KMS-11 (cell line): ENCODE results near the gene APCDD1.

Experiments used
- H2AFZ ChIP-seq: fragments of 200-600 bp; sonication (generic); 2 replicates; pipeline ENCODE4 v1.6.1; 2016; ENCODE audit warnings: antibody characterized with exemption, mixed run types, low read depth
- H3K27ac ChIP-seq: fragments of 200-600 bp; sonication (generic); 2 replicates; pipeline ENCODE4 v1.6.1; 2016; ENCODE audit warnings: mild to moderate bottlenecking, mixed run types
- H3K27me3 ChIP-seq: fragments of 200-600 bp; sonication (generic); 2 replicates; pipeline ENCODE4 v1.6.1; 2017; ENCODE audit warnings: mild to moderate bottlenecking, low read depth, mixed run types, moderate library complexity; ENCODE audit not compliant: insufficient read depth
- H3K36me3 ChIP-seq: fragments of 200-600 bp; sonication (generic); 2 replicates; pipeline ENCODE4 v1.6.1; 2017; ENCODE audit warnings: mild to moderate bottlenecking, mixed run types; ENCODE audit not compliant: insufficient read depth
- H3K4me1 ChIP-seq: fragments of 200-600 bp; sonication (generic); 2 replicates; pipeline ENCODE4 v1.6.1; 2016; ENCODE audit warnings: mild to moderate bottlenecking, low read depth, mixed run types; ENCODE audit not compliant: poor library complexity, severe bottlenecking
- H3K4me2 ChIP-seq: fragments of 200-600 bp; sonication (generic); 2 replicates; pipeline ENCODE4 v1.7.0; 2016; ENCODE audit warnings: mild to moderate bottlenecking, mixed run types
- H3K4me3 ChIP-seq: fragments of 200-600 bp; sonication (generic); IDR thresholded peaks from 2 replicates; pipeline ENCODE4 v1.6.1; 2017; ENCODE audit warnings: low read depth, low read length, mixed read lengths; ENCODE audit not compliant: insufficient read depth
- H3K79me2 ChIP-seq: fragments of 200-600 bp; sonication (generic); 2 replicates; pipeline ENCODE4 v1.6.1; 2016; ENCODE audit warnings: low read depth, mixed run types; ENCODE audit not compliant: insufficient read depth
- H3K9ac ChIP-seq: fragments of 200-600 bp; sonication (generic); 2 replicates; pipeline ENCODE4 v1.6.1; 2016; ENCODE audit warnings: mild to moderate bottlenecking, mixed run types
- H4K20me1 ChIP-seq: fragments of 200-600 bp; sonication (generic); 2 replicates; pipeline ENCODE4 v1.6.1; 2016; ENCODE audit warnings: mild to moderate bottlenecking, mixed run types; ENCODE audit not compliant: insufficient read depth
- CTCF ChIP-seq: fragments of 200-600 bp; sonication (generic); conservative IDR thresholded peaks from 2 replicates; pipeline ENCODE4 v1.6.1; 2017; ENCODE audit warnings: low read depth, mild to moderate bottlenecking, antibody characterized with exemption, low read length, moderate library complexity, mixed read lengths

APCDD1 gene

DNA sequence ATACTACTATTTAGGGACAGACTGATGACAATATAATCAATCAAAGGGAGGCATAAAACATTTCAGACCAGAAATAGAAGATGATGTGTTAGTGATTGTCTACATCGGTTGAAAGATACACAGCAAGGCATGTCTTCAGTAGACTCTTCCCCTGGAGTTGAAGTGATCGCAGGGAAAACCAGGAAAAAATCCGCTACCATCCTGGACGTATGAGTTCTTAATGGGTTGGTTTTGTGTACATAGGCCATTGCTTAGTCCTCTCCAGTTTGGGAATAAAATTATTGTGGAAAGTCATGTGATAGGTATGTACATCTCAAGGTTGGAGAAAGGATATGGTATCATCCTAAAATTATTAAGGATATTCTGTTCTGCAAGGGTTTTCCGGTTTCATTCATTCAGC, 4.3 kb downstream of the APCDD1 start:
- peak overlapping the region; percentile 62 for H3K4me2 ChIP-seq
- no peak overlapping the region for H2AFZ ChIP-seq
- TF ChIP-seq CTCF = no peak
- H3K9ac ChIP-seq = no peak overlapping the region
- no peaks in the 10 kb centered on the region for H4K20me1 ChIP-seq
- no peaks in the 10 kb centered on the region for H3K79me2 ChIP-seq
- no peak overlapping the region for H3K27ac ChIP-seq
- H3K27me3 ChIP-seq = no peaks in the 10 kb centered on the region
- H3K36me3 ChIP-seq = no peaks in the 10 kb centered on the region
- peaks cover 40% of the 10 kb centered on the region for H3K4me1 ChIP-seq
- H3K4me3 ChIP-seq = no peak overlapping the region

DNA sequence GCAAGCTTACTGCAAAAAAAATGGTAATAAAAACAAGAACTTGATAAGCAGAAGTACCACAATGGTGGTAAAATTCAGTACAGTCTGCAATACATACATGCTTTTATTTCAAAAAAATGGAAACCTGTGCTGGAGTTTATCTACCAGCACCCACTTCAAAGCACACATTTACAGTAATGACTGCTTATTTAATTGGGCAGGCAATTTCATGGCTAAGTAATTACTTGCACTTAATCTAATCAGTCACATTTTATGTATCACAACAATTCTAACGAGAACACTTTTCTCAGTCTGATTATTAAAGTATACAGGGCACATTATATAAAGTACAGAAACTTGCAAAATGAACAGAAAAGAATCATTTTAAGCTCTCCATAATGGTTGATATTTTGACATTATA, 5.2 kb downstream of the APCDD1 start:
- H2AFZ ChIP-seq = no peak overlapping the region
- H3K79me2 ChIP-seq = no peaks in the 10 kb centered on the region
- peaks cover 41% of the 10 kb centered on the region for H3K4me1 ChIP-seq
- H3K27ac ChIP-seq = no peak overlapping the region
- H3K4me3 ChIP-seq = no peak overlapping the region
- no peak overlapping the region for H3K4me2 ChIP-seq
- no peak overlapping the region for H3K9ac ChIP-seq
- TF ChIP-seq CTCF = no peak
- no peaks in the 10 kb centered on the region for H4K20me1 ChIP-seq
- H3K36me3 ChIP-seq = no peaks in the 10 kb centered on the region
- H3K27me3 ChIP-seq = no peaks in the 10 kb centered on the region

- no peak overlapping the region for H3K4me2 ChIP-seq
- H3K36me3 ChIP-seq = no peaks in the 10 kb centered on the region
- no peaks in the 10 kb centered on the region for H3K27me3 ChIP-seq
- no peaks in the 10 kb centered on the region for H3K79me2 ChIP-seq
- no peak overlapping the region for H3K4me3 ChIP-seq
- peaks cover 47% of the 10 kb centered on the region for H3K4me1 ChIP-seq
- no peak for TF ChIP-seq CTCF
- H4K20me1 ChIP-seq = no peaks in the 10 kb centered on the region
- H3K9ac ChIP-seq = no peak overlapping the region
- no peak overlapping the region for H3K27ac ChIP-seq
- no peak overlapping the region for H2AFZ ChIP-seq
Measured at GRCh38 chr18:10460414-10461018, 6.1 kb downstream of the APCDD1 start.

DNA sequence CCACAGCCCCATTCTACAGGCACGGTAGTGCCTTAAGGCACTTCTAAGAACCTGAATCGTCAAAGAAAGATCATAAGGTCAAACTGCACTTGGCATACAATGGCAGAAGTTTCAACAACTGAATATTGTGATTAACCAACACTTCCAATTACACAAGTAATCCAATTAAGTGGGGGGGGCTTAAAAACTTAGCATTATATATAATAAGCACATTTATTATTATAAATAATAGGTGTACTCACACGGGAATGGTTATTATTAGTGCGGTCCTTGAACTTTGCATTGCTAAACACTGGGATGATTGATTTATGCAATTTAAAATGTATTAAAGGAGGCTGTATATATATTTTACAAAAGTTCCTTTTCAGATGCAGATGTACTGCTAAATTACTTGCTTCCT, 7.6 kb downstream of the APCDD1 start:
- Histone ChIP-seq H3K9ac (no peak overlapping the region), H3K4me3 (no peak overlapping the region), H3K4me1 (peaks cover 44% of the 10 kb centered on the region), H3K27me3 (no peaks in the 10 kb centered on the region), H2AFZ (no peak overlapping the region), H4K20me1 (no peaks in the 10 kb centered on the region), H3K27ac (no peak overlapping the region), H3K4me2 (no peak overlapping the region), H3K79me2 (no peaks in the 10 kb centered on the region), H3K36me3 (no peaks in the 10 kb centered on the region)
- no peak for TF ChIP-seq CTCF
